Activated effector memory CD4-positive, alpha-beta T cell treated with Interleukin-2 at 50 U/mL for 16 hours (primary cell): ENCODE results near the gene CDH4.

Experiments used
- DNase-seq: peaks from one replicate; pipeline ENCODE4 v3.0.0-alpha.2; 2020

The CDH4 gene

GRCh38 chr20:61744691-61745396 lies 492.8 kb downstream of the CDH4 start:
- no peak for DNase-seq

- DNase-seq: no peak
These were observed 493.5 kb downstream of the CDH4 start for GRCh38 chr20:61745397-61746146.

- DNase-seq: no peak
These were observed 494.1 kb downstream of the CDH4 start for GRCh38 chr20:61746147-61746646.

GRCh38 chr20:61746781-61747180 lies 494.7 kb downstream of the CDH4 start:
- DNase-seq: no peak

- DNase-seq: no peak
These were observed 496.3 kb downstream of the CDH4 start for GRCh38 chr20:61748376-61748775.

GRCh38 chr20:61749406-61750075 lies 497.5 kb downstream of the CDH4 start:
- DNase-seq: no peak

- DNase-seq: no peak
These were observed 498.0 kb downstream of the CDH4 start for GRCh38 chr20:61750093-61750492.

- no peak for DNase-seq
These were observed 500.5 kb downstream of the CDH4 start for GRCh38 chr20:61752576-61752975.

- DNase-seq: no peak
These were observed 501.4 kb downstream of the CDH4 start for GRCh38 chr20:61753316-61753942.

- no peak for DNase-seq
These were observed 502.2 kb downstream of the CDH4 start for GRCh38 chr20:61753987-61754956.

- no peak for DNase-seq
These were observed 503.1 kb downstream of the CDH4 start for GRCh38 chr20:61754976-61755778.

GRCh38 chr20:61755971-61756845 lies 504.1 kb downstream of the CDH4 start:
- DNase-seq: no peak

GRCh38 chr20:61756966-61757677 lies 505.1 kb downstream of the CDH4 start:
- DNase-seq: no peak

GRCh38 chr20:61757678-61758563 lies 505.9 kb downstream of the CDH4 start:
- no peak for DNase-seq

GRCh38 chr20:61758564-61759200 lies 506.6 kb downstream of the CDH4 start:
- DNase-seq: no peak

GRCh38 chr20:61759286-61760065 lies 507.4 kb downstream of the CDH4 start:
- DNase-seq: no peak

GRCh38 chr20:61760321-61760720 lies 508.3 kb downstream of the CDH4 start:
- DNase-seq: no peak
